HepG2 (cell line): ENCODE measurements around the gene P4HTM. TPM values are rescaled to one million over a fixed set of nuclear protein-coding genes. Genes with fewer than 3 reads are reported as not detected.

Experiments used
- ATAC-seq: fragments of 200-7000 bp; cut with Tn5 transposase; 3 replicates; pipeline ENCODE4 v1.9.1; 2020; ENCODE audit warnings: mild to moderate bottlenecking, moderate library complexity
- BruUV-seq: library from RNA; stranded (reverse); fragments of 400-500 nt; replicated peaks from 2 replicates; lab custom pipeline; 2021; lab: Mats Ljungman, UMichigan
- CTCF ChIA-PET: fragments of 300-600 bp; formaldehyde crosslinking; extraction: SDS; loops from one replicate; lab custom pipeline; 2021; ENCODE audit warnings: low total read pairs, inconsistent platforms, low intra/inter-chr PET ratio; lab: Yijun Ruan, JAX
- POLR2A ChIA-PET: fragments of 350-600 bp; sonication (Branson Sonifier 250); formaldehyde crosslinking; loops from one replicate; lab custom pipeline; 2020; ENCODE audit warnings: antibody characterized with exemption, inconsistent platforms; lab: Yijun Ruan, JAX
- DNase-seq: peaks from one replicate; pipeline ENCODE4 v3.0.0-alpha.2; 2015; ENCODE audit warnings: low spot score
- FAIRE-seq: peaks from 3 replicates; lab custom pipeline; 2011; peaks lifted over from hg19 to GRCh38; lab: Jason Lieb, UNC
- H2AFZ ChIP-seq: one replicate; pipeline ENCODE4 v1.6.1; 2011; ENCODE audit warnings: low read length, inconsistent platforms
- H3K27ac ChIP-seq: fragments of 300-600 bp; 3 replicates; pipeline ENCODE4 v1.8.0; 2011; ENCODE audit warnings: mixed run types, mild to moderate bottlenecking, mixed read lengths, low read length, inconsistent platforms; ENCODE audit not compliant: insufficient read depth; ENCODE audit errors: extremely low read length
- H3K27me3 ChIP-seq, 2 experiments: fragments of 200-600 bp in 1 of 2; 2 replicates in 1 of 2; 3 replicates in 1 of 2; pipeline versions ENCODE4 v1.6.0 to v1.8.0; 2011; ENCODE audit warnings: low read length in 2 of 2, mild to moderate bottlenecking in 2 of 2, moderate library complexity in 2 of 2, inconsistent platforms in 1 of 2; ENCODE audit not compliant: insufficient read depth in 2 of 2, control insufficient read depth in 1 of 2
- H3K36me3 ChIP-seq, 2 experiments: fragments of 200-600 bp in 1 of 2; replicated peaks in 1 of 2; 2 replicates in 1 of 2; 3 replicates in 1 of 2; pipeline versions ENCODE4 v1.5.1 to v1.8.0; 2011; ENCODE audit warnings: low read length in 2 of 2, inconsistent platforms in 1 of 2; ENCODE audit not compliant: insufficient read depth in 2 of 2, control insufficient read depth in 1 of 2
- H3K4me1 ChIP-seq: 2 replicates; pipeline ENCODE4 v1.5.1; 2012; ENCODE audit warnings: low read length, inconsistent platforms; ENCODE audit not compliant: insufficient read depth
- H3K4me2 ChIP-seq: 2 replicates; pipeline ENCODE4 v1.6.0; 2011; ENCODE audit warnings: low read depth, low read length, inconsistent platforms
- H3K4me3 ChIP-seq, 3 experiments: fragments of 200-600 bp in 1 of 3; sonication (generic), shearing (Covaris generic) in 1 of 3; replicated peaks in 1 of 3; 2 replicates each; pipeline ENCODE4 v1.5.1; 2011 to 2016; ENCODE audit warnings: low read length in 3 of 3, inconsistent platforms in 2 of 3, low read depth in 2 of 3, mild to moderate bottlenecking in 2 of 3, control low read depth in 1 of 3, mixed read lengths in 1 of 3; ENCODE audit not compliant: insufficient read depth in 1 of 3
- H3K79me2 ChIP-seq: one replicate; pipeline ENCODE4 v1.6.1; 2011; ENCODE audit warnings: low read length, inconsistent platforms; ENCODE audit not compliant: insufficient read depth
- H3K9ac ChIP-seq: 2 replicates; pipeline ENCODE4 v1.6.0; 2011; ENCODE audit warnings: mild to moderate bottlenecking, low read depth, low read length, inconsistent platforms; ENCODE audit not compliant: insufficient read depth
- H3K9me3 ChIP-seq: 2 replicates; pipeline ENCODE4 v1.5.1; 2012; ENCODE audit warnings: mild to moderate bottlenecking, low read length
- H4K20me1 ChIP-seq: 2 replicates; pipeline ENCODE4 v1.6.0; 2011; ENCODE audit warnings: inconsistent platforms, mild to moderate bottlenecking, low read length, moderate library complexity; ENCODE audit not compliant: insufficient read depth
- ELF1 ChIP-seq: sonication (generic); formaldehyde crosslinking; IDR thresholded peaks from 2 replicates; pipeline ENCODE4 v1.4.0; 2020; ENCODE audit warnings: missing genetic modification reagents
- IRF2 ChIP-seq: IDR thresholded peaks from 2 replicates; pipeline ENCODE4 v1.6.1; 2018; ENCODE audit warnings: missing genetic modification reagents, missing compliant biosample characterization
- KDM5A ChIP-seq: fragments of 200-600 bp; sonication (generic); IDR thresholded peaks from 2 replicates; pipeline ENCODE4 v1.7.0; 2018; ENCODE audit warnings: antibody characterized with exemption, mild to moderate bottlenecking, low read length, borderline replicate concordance
- MLXIP ChIP-seq: sonication (generic); formaldehyde crosslinking; IDR thresholded peaks from 2 replicates; pipeline ENCODE4 v1.9.0; 2021; ENCODE audit warnings: missing genetic modification reagents, borderline replicate concordance
- RXRA ChIP-seq: sonication (generic); formaldehyde crosslinking; IDR thresholded peaks from 2 replicates; pipeline ENCODE4 v1.5.1; 2020; ENCODE audit warnings: missing genetic modification reagents
- SMARCE1 ChIP-seq: fragments of 450-650 bp; IDR thresholded peaks from 2 replicates; pipeline ENCODE4 v1.6.1; 2017; ENCODE audit warnings: borderline replicate concordance
- SRSF1 ChIP-seq: fragments of 200-400 bp; formaldehyde crosslinking; optimal IDR thresholded peaks from 2 replicates; pipeline ENCODE3; 2017; ENCODE audit warnings: mild to moderate bottlenecking, low read depth, low read length, moderate library complexity
- TCF7L2 ChIP-seq: IDR thresholded peaks from 2 replicates; pipeline ENCODE4 v1.6.1; 2011; ENCODE audit warnings: mild to moderate bottlenecking, low read depth, low read length, moderate library complexity
- ZFX ChIP-seq: sonication (generic); formaldehyde crosslinking; IDR thresholded peaks from 2 replicates; pipeline ENCODE4 v1.4.0; 2020; ENCODE audit warnings: mild to moderate bottlenecking, low read depth, missing genetic modification reagents, moderate library complexity
- ZNF318 ChIP-seq: sonication (generic); formaldehyde crosslinking; IDR thresholded peaks from 2 replicates; pipeline ENCODE4 v1.4.0; 2020; ENCODE audit warnings: mild to moderate bottlenecking, missing genetic modification reagents
- ZNF607 ChIP-seq: sonication (generic); formaldehyde crosslinking; IDR thresholded peaks from 2 replicates; pipeline ENCODE4 v1.5.1; 2020; ENCODE audit warnings: missing genetic modification reagents, mild to moderate bottlenecking, borderline replicate concordance
- ZNF775 ChIP-seq: sonication (generic); formaldehyde crosslinking; IDR thresholded peaks from 2 replicates; pipeline ENCODE4 v1.4.0; 2020; ENCODE audit warnings: missing genetic modification reagents, mild to moderate bottlenecking, moderate library complexity, borderline replicate concordance
- WGBS: methylation state at CpG from one replicate; pipeline ENCODE4 v1.1.6; 2017; ENCODE audit warnings: low lambda C conversion rate; 5-methylcytosine and 5-hydroxymethylcytosine counted together
- in situ Hi-C: cut with HindIII; loops from 2 replicates; pipeline ENCODE4 v1.10.0; 2017; ENCODE audit warnings: low pct_unique_long_range_greater_than_20kb; ENCODE audit not compliant: extremely low pct_ligation_motif_present
- intact Hi-C: fragments of 100-400 bp; cut with micrococcal nuclease; formaldehyde crosslinking; loops from one replicate; pipeline ENCODE4 v1.10.0; 2022; ENCODE audit not compliant: unreplicated experiment
- polyA plus RNA-seq, 8 experiments: library from polyadenylated mRNA; depleted of rRNA in 3 of 8; stranded (reverse) in 7 of 8; unstranded in 1 of 8; fragments of >200 nt; fragmentation: Illumina TruSeq in 4 of 8; extraction: Trizol in 4 of 8; gene quantifications; 2 replicates each; pipeline versions ENCODE4 v1.2.1 to v1.2.3, GENCODE V29; 2011 to 2016; ENCODE audit warnings: low read depth in 4 of 8, missing spikeins in 1 of 8, mixed read lengths in 1 of 8; ENCODE audit not compliant: insufficient read depth in 1 of 8
- total RNA-seq, 5 experiments: library from RNA; depleted of rRNA; stranded (reverse); fragments of >200 nt; fragmentation: Illumina TruSeq; extraction: Trizol; gene quantifications; 2 replicates each; pipeline ENCODE4 v1.2.3, GENCODE V29; 2016; ENCODE audit warnings: low read depth in 1 of 5

P4HTM gene
- total and polyA plus RNA-seq, 2 of the 13 experiments (the other 11 are each of a cell fraction or from before 2014, with no cell fraction given), result 0.01 TPM; not detected in 1

GRCh38 chr3:49018707-49019006, 28.6 kb downstream of the P4HTM start (continued):
- peak; percentile 8; the same call in 1 of the 2 replicates for TF ChIP-seq KDM5A
- no peak; the same call in 1 of the 2 replicates for TF ChIP-seq ELF1
- TF ChIP-seq ZNF318 (CRISPR knock-in tag), result no peak
- no peak for TF ChIP-seq ZNF607 (CRISPR knock-in tag)

- no peak for DNase-seq
- WGBS, result 2% methylated on average over 6 of the region's 12 CpGs
Observed at GRCh38 chr3:49019941-49020329, 29.9 kb downstream of the P4HTM start.

More at GRCh38 chr3:49019941-49020329, 29.9 kb downstream of the P4HTM start:
- BruUV-seq, result no TSS peak
- Histone ChIP-seq H4K20me1 (peaks cover 2% of the 10 kb centered on the region; the same call in 1 of the 2 replicates), H3K4me1 (peaks cover 42% of the 10 kb centered on the region), H3K27ac (peak overlapping the region; percentile 99), H2AFZ (no peak overlapping the region), H3K79me2 (peaks cover 27% of the 10 kb centered on the region), H3K4me3 (peak overlapping the region; percentile 80 to 96 (median 89)), H3K36me3 (peaks cover 11 to 27% of the 10 kb centered on the region in 2 experiments; a peak in 4 of 5 replicates), H3K9ac (peak overlapping the region; percentile 99), H3K27me3 (no peaks in the 10 kb centered on the region; a peak in 1 of 5 replicates), H3K4me2 (peak overlapping the region; percentile 89), H3K9me3 (no peaks in the 10 kb centered on the region)
- TF ChIP-seq ZFX (CRISPR knock-in tag) (peak; percentile 35; the same call in 1 of the 2 replicates), SMARCE1 (no peak), ZNF775 (CRISPR knock-in tag) (0 out of 2 replicates have a peak, but pooled peaks have one; percentile 12), SRSF1 (no peak), TCF7L2 (no peak), IRF2 (0 out of 2 replicates have a peak, but pooled peaks have one; percentile 8), MLXIP (CRISPR knock-in tag) (no peak), RXRA (CRISPR knock-in tag) (no peak)
- CTCF ChIA-PET, result no interaction called here
- FAIRE-seq (no peak), ATAC-seq (no peak)
- POLR2A ChIA-PET, result interaction anchor here (0.6 to 11.1 kb wide), 12 partner anchors 9 to 151 kb away, joined by 3 to 280 read pairs (median 8); partner anchors contain the start of genes ARIH2, IMPDH2, KLHDC8B and LAMB2
- in situ Hi-C loops (no loop called here), intact Hi-C loops (loop anchor here (5.0 kb wide), 1 partner anchor 72 kb away; the partner anchor contains the start of gene QRICH1)
